HepG2 (cell line): ENCODE measurements around the gene KRTAP1-4.
"Not testable (repeated sequence)": the region's sequence is repeated elsewhere in the genome, so short reads cannot be mapped to it uniquely, and the experiment has no call there.

Source experiments
- CTCF ChIP-seq: sonication (generic); formaldehyde crosslinking; IDR thresholded peaks from 2 replicates; pipeline ENCODE4 v1.5.0; 2020; ENCODE audit warnings: mild to moderate bottlenecking, missing genetic modification reagents, moderate library complexity
- DMTF1 ChIP-seq: sonication (generic); formaldehyde crosslinking; IDR thresholded peaks from 2 replicates; pipeline ENCODE4 v1.4.0; 2020; ENCODE audit warnings: mild to moderate bottlenecking, missing genetic modification reagents
- DNMT1 ChIP-seq: sonication (generic); formaldehyde crosslinking; IDR thresholded peaks from 2 replicates; pipeline ENCODE4 v1.5.1; 2020; ENCODE audit warnings: mild to moderate bottlenecking, missing genetic modification reagents
- EEA1 ChIP-seq: sonication (generic); formaldehyde crosslinking; IDR thresholded peaks from 2 replicates; pipeline ENCODE4 v1.5.1; 2020; ENCODE audit warnings: mild to moderate bottlenecking, missing genetic modification reagents, borderline replicate concordance
- ETV6 ChIP-seq: sonication (generic); formaldehyde crosslinking; conservative IDR thresholded peaks from 2 replicates; pipeline ENCODE4 v1.4.0; 2020; ENCODE audit warnings: missing genetic modification reagents
- POLR2AphosphoS5 ChIP-seq: IDR thresholded peaks from 2 replicates; pipeline ENCODE4 v1.6.1; 2012; ENCODE audit warnings: low read depth, low read length
- RAD21 ChIP-seq: fragments of 450-650 bp; formaldehyde crosslinking; IDR thresholded peaks from 2 replicates; pipeline ENCODE4 v1.5.0; 2020; ENCODE audit warnings: mild to moderate bottlenecking
- RCOR2 ChIP-seq: IDR thresholded peaks from 2 replicates; pipeline ENCODE4 v1.6.1; 2016; ENCODE audit warnings: missing biosample characterization, missing genetic modification reagents
- RORA ChIP-seq: sonication (generic); formaldehyde crosslinking; IDR thresholded peaks from 2 replicates; pipeline ENCODE4 v1.5.0; 2020; ENCODE audit warnings: mild to moderate bottlenecking, missing genetic modification reagents, moderate library complexity
- ZNF629 ChIP-seq: sonication (generic); formaldehyde crosslinking; conservative IDR thresholded peaks from 2 replicates; pipeline ENCODE4 v1.5.0; 2020; ENCODE audit warnings: missing genetic modification reagents
- TF ChIP-seq, protein P1 (sequence below): sonication (generic); formaldehyde crosslinking; IDR thresholded peaks from 2 replicates; pipeline ENCODE4 v1.4.0; 2020; ENCODE audit warnings: missing genetic modification reagents, mild to moderate bottlenecking, borderline replicate concordance
- TF ChIP-seq, protein P2 (sequence below): sonication (generic); formaldehyde crosslinking; IDR thresholded peaks from 2 replicates; pipeline ENCODE4 v1.4.0; 2020; ENCODE audit warnings: missing genetic modification reagents
- TF ChIP-seq, protein P3 (sequence below), 2 experiments: sonication (generic) in 1 of 2; formaldehyde crosslinking in 1 of 2; IDR thresholded peaks; 2 replicates each; pipeline versions ENCODE4 v1.6.1 to v1.9.0; 2014 to 2022; ENCODE audit warnings: antibody characterized with exemption in 1 of 2, borderline replicate concordance in 1 of 2, inconsistent platforms in 1 of 2, low read depth in 1 of 2, missing genetic modification reagents in 1 of 2

- TF ChIP-seq, protein P1, sequence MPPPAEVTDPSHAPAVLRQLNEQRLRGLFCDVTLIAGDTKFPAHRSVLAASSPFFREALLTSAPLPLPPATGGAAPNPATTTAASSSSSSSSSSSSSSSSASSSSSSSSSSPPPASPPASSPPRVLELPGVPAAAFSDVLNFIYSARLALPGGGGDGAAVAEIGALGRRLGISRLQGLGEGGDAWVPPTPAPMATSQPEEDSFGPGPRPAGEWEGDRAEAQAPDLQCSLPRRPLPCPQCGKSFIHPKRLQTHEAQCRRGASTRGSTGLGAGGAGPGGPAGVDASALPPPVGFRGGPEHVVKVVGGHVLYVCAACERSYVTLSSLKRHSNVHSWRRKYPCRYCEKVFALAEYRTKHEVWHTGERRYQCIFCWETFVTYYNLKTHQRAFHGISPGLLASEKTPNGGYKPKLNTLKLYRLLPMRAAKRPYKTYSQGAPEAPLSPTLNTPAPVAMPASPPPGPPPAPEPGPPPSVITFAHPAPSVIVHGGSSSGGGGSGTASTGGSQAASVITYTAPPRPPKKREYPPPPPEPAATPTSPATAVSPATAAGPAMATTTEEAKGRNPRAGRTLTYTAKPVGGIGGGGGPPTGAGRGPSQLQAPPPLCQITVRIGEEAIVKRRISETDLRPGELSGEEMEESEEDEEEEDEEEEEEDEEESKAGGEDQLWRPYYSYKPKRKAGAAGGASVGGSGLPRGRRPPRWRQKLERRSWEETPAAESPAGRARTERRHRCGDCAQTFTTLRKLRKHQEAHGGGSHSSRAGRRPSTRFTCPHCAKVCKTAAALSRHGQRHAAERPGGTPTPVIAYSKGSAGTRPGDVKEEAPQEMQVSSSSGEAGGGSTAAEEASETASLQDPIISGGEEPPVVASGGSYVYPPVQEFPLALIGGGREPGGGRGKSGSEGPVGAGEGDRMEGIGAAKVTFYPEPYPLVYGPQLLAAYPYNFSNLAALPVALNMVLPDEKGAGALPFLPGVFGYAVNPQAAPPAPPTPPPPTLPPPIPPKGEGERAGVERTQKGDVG (CRISPR knock-in tag), result not testable (repeated sequence)
- TF ChIP-seq DMTF1 (CRISPR knock-in tag); RAD21 (CRISPR knock-in tag); POLR2AphosphoS5; ZNF629; ETV6 (CRISPR knock-in tag); RORA (CRISPR knock-in tag); RCOR2 (CRISPR knock-in tag); EEA1 (CRISPR knock-in tag); CTCF (CRISPR knock-in tag); DNMT1 (CRISPR knock-in tag): not testable (repeated sequence)
- TF ChIP-seq, protein P2, sequence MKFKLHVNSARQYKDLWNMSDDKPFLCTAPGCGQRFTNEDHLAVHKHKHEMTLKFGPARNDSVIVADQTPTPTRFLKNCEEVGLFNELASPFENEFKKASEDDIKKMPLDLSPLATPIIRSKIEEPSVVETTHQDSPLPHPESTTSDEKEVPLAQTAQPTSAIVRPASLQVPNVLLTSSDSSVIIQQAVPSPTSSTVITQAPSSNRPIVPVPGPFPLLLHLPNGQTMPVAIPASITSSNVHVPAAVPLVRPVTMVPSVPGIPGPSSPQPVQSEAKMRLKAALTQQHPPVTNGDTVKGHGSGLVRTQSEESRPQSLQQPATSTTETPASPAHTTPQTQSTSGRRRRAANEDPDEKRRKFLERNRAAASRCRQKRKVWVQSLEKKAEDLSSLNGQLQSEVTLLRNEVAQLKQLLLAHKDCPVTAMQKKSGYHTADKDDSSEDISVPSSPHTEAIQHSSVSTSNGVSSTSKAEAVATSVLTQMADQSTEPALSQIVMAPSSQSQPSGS, result not testable (repeated sequence)
- TF ChIP-seq, protein P3, sequence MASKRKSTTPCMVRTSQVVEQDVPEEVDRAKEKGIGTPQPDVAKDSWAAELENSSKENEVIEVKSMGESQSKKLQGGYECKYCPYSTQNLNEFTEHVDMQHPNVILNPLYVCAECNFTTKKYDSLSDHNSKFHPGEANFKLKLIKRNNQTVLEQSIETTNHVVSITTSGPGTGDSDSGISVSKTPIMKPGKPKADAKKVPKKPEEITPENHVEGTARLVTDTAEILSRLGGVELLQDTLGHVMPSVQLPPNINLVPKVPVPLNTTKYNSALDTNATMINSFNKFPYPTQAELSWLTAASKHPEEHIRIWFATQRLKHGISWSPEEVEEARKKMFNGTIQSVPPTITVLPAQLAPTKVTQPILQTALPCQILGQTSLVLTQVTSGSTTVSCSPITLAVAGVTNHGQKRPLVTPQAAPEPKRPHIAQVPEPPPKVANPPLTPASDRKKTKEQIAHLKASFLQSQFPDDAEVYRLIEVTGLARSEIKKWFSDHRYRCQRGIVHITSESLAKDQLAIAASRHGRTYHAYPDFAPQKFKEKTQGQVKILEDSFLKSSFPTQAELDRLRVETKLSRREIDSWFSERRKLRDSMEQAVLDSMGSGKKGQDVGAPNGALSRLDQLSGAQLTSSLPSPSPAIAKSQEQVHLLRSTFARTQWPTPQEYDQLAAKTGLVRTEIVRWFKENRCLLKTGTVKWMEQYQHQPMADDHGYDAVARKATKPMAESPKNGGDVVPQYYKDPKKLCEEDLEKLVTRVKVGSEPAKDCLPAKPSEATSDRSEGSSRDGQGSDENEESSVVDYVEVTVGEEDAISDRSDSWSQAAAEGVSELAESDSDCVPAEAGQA (IDR thresholded peaks at IDR 0.05; ENCODE audit: low read depth), result not testable (repeated sequence)
- TF ChIP-seq, protein P3 (CRISPR knock-in tag; IDR thresholded peaks at IDR 0.05; ENCODE audit: borderline replicate concordance), result not testable (repeated sequence)
Measured at GRCh38 chr17:41046735-41047465, 16.9 kb upstream of the KRTAP1-4 start, which contains the start of gene KRTAP2-1.
